ENCODE data around the gene PLA2G4A.

Gene PLA2G4A

GRCh38 chr1:187032316-187032981 lies 203.7 kb downstream of the PLA2G4A start:
- DNase-seq (ENCODE audit: low read depth) = no peak

- no peak for DNase-seq (ENCODE audit: low read depth)
Observed at GRCh38 chr1:187032982-187033692, 204.4 kb downstream of the PLA2G4A start.

- DNase-seq (ENCODE audit: low read depth) = no peak
Observed at GRCh38 chr1:187033693-187034390, 205.1 kb downstream of the PLA2G4A start.

DNA sequence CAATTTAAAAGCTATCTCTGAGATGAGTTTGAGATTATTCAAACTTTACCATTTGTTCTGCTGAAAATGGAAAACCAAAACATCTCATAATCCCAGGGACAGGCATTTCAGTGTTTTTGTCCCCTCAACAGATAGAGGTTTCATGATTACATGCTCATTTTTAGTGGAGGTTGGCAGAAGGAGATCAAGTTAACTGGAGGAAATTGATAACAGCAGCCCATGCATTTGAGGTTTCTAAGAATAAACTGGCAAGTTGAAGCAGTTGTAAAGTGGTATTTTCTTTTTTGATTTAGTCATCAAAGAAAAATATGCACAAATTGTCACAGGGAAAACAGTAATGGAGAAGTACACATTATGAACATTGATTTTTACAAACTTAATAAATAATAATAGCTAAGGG lies 205.8 kb downstream of the PLA2G4A start:
- DNase-seq (ENCODE audit: low read depth) = no peak

DNA sequence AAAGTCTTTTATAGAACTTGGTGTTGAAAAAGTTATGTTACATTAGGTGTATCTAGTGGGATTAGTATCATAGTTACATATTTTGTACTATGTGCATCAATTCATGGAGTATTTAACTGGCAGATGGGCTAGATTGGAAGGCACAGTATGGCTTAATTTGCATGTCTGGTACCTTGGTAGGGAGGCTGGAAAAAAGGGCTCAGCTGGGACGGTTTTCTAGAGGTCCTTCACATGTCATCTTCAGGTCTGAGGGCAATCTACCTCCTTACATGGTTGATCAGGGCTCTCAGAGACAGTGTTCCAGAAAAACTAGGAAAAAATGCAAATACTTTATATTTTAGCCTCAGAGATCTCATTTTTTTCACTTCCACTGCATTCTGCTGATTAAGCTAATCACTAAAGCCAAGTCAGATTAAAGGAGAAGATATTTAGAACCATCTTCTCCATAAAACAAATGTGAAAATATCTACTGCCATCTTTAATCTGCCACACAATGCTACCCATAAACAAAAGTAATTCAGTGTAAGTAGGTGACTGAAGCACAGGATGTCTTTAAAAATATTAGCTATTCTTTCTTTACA lies 209.3 kb downstream of the PLA2G4A start:
- no peak for DNase-seq (ENCODE audit: low read depth)
